Measurements from ENCODE around the gene CAV1.

The CAV1 gene

GRCh38 chr7:116557066-116557585, 32.3 kb downstream of the CAV1 start:
- no peak for DNase-seq (ENCODE audit: low read depth in 3 of 3)

GRCh38 chr7:116557901-116558300, 33.1 kb downstream of the CAV1 start:
- no peak for DNase-seq (ENCODE audit: low read depth in 3 of 3)

- no peak for DNase-seq (ENCODE audit: low read depth in 3 of 3)
Measured at GRCh38 chr7:116560021-116560970, 35.5 kb downstream of the CAV1 start.

GRCh38 chr7:116561697-116562483, 37.1 kb downstream of the CAV1 start:
- DNase-seq (ENCODE audit: low read depth in 3 of 3): no peak

- no peak for DNase-seq (ENCODE audit: low read depth in 3 of 3)
Measured at GRCh38 chr7:116562529-116563121, 37.8 kb downstream of the CAV1 start.

GRCh38 chr7:116565981-116566380, 41.1 kb downstream of the CAV1 start:
- no peak for DNase-seq (ENCODE audit: low read depth in 3 of 3)

GRCh38 chr7:116566666-116567065, 41.8 kb downstream of the CAV1 start:
- no peak for DNase-seq (ENCODE audit: low read depth in 3 of 3)

GRCh38 chr7:116569737-116570136, 44.9 kb downstream of the CAV1 start:
- DNase-seq (ENCODE audit: low read depth in 3 of 3): no peak

GRCh38 chr7:116570306-116570705, 45.5 kb downstream of the CAV1 start:
- DNase-seq (ENCODE audit: low read depth in 3 of 3): no peak

GRCh38 chr7:116571037-116571436, 46.2 kb downstream of the CAV1 start:
- no peak for DNase-seq (ENCODE audit: low read depth in 3 of 3)

- no peak for DNase-seq (ENCODE audit: low read depth in 3 of 3)
Measured at GRCh38 chr7:116571552-116571951, 46.7 kb downstream of the CAV1 start.

- no peak for DNase-seq (ENCODE audit: low read depth in 3 of 3)
Measured at GRCh38 chr7:116572036-116572435, 47.2 kb downstream of the CAV1 start.

GRCh38 chr7:116573541-116573940, 48.7 kb downstream of the CAV1 start:
- no peak for DNase-seq (ENCODE audit: low read depth in 3 of 3)

GRCh38 chr7:116574025-116574822, 49.4 kb downstream of the CAV1 start:
- DNase-seq (ENCODE audit: low read depth in 3 of 3): no peak

GRCh38 chr7:116575853-116576252, 51.0 kb downstream of the CAV1 start:
- DNase-seq (ENCODE audit: low read depth in 3 of 3): no peak

- DNase-seq (ENCODE audit: low read depth in 3 of 3): no peak
Measured at GRCh38 chr7:116576350-116577319, 51.8 kb downstream of the CAV1 start.

- no peak for DNase-seq (ENCODE audit: low read depth in 3 of 3)
Measured at GRCh38 chr7:116577320-116577871, 52.6 kb downstream of the CAV1 start.

- no peak for DNase-seq (ENCODE audit: low read depth in 3 of 3)
Measured at GRCh38 chr7:116578526-116578925, 53.7 kb downstream of the CAV1 start.

- DNase-seq (ENCODE audit: low read depth in 3 of 3): no peak
Measured at GRCh38 chr7:116579322-116579721, 54.5 kb downstream of the CAV1 start.

- DNase-seq (ENCODE audit: low read depth in 3 of 3): no peak
Measured at GRCh38 chr7:116579835-116580234, 55.0 kb downstream of the CAV1 start.
